PFSK-1 (cell line): ENCODE results near the gene TTR.

Experiments used
- FOXP2 ChIP-seq: optimal IDR thresholded peaks from 2 replicates; pipeline ENCODE3; 2011; ENCODE audit warnings: borderline replicate concordance, control low read depth, inconsistent platforms; ENCODE audit not compliant: insufficient read depth; ENCODE audit errors: extremely low read length, extremely low read depth
- POLR2AphosphoS5 ChIP-seq: IDR thresholded peaks from 2 replicates; pipeline ENCODE4 v1.6.1; 2012; ENCODE audit warnings: low read depth, mild to moderate bottlenecking, control low read depth, low read length, moderate library complexity
- REST ChIP-seq, 2 experiments: IDR thresholded peaks; 2 replicates each; pipeline versions ENCODE4 v1.6.1 to v1.8.0; 2011 to 2012; ENCODE audit warnings: low read depth in 2 of 2, low read length in 2 of 2, control low read depth in 1 of 2, inconsistent platforms in 1 of 2, mild to moderate bottlenecking in 1 of 2, moderate library complexity in 1 of 2; ENCODE audit not compliant: insufficient read depth in 1 of 2
- SIN3A ChIP-seq: IDR thresholded peaks from 2 replicates; pipeline ENCODE4 v1.6.1; 2012; ENCODE audit warnings: mild to moderate bottlenecking, low read length, moderate library complexity, borderline replicate concordance; ENCODE audit not compliant: insufficient read depth
- TAF1 ChIP-seq: IDR thresholded peaks from 2 replicates; pipeline ENCODE4 v1.6.1; 2012; ENCODE audit warnings: low read length, control low read depth, borderline replicate concordance; ENCODE audit not compliant: insufficient read depth

Gene TTR

GRCh38 chr18:31645411-31645810 lies 53.7 kb downstream of the TTR start:
- TF ChIP-seq SIN3A (no peak), REST (IDR thresholded peaks at IDR 0.05; ENCODE audit: insufficient read depth in 1 of 2, low read depth in 2 of 2, low read length in 2 of 2) (no peak), POLR2AphosphoS5 (no peak), FOXP2 (no peak), TAF1 (no peak)

GRCh38 chr18:31646332-31647126 lies 54.9 kb downstream of the TTR start:
- TF ChIP-seq POLR2AphosphoS5: no peak
- TF ChIP-seq SIN3A: no peak
- TF ChIP-seq REST (IDR thresholded peaks at IDR 0.05; ENCODE audit: insufficient read depth in 1 of 2, low read depth in 2 of 2, low read length in 2 of 2): no peak
- TF ChIP-seq TAF1: no peak
- TF ChIP-seq FOXP2: no peak

- TF ChIP-seq POLR2AphosphoS5 (no peak), SIN3A (no peak), REST (IDR thresholded peaks at IDR 0.05; ENCODE audit: insufficient read depth in 1 of 2, low read depth in 2 of 2, low read length in 2 of 2) (no peak), FOXP2 (no peak), TAF1 (no peak)
Measured at GRCh38 chr18:31647127-31647753, 55.6 kb downstream of the TTR start.
